Uterus (tissue), 2 donors: Measurements from ENCODE around the gene HSD11B1L.

Source experiments
- POLR2A ChIP-seq, 2 donors: fragments of 450-650 bp; IDR thresholded peaks; one replicate each; pipeline ENCODE4 v1.6.1; 2016; ENCODE audit warnings: antibody characterized with exemption in 2 of 2, mild to moderate bottlenecking in 1 of 2, moderate library complexity in 1 of 2
- TF ChIP-seq, protein P1 (sequence below), 4 experiments: fragments of 200-600 bp in 2 of 4; fragments of 450-650 bp in 2 of 4; sonication (generic) in 2 of 4; IDR thresholded peaks; one replicate each; pipeline ENCODE4 v1.5.1; 2016 to 2019; ENCODE audit warnings: antibody characterized with exemption in 4 of 4, mild to moderate bottlenecking in 2 of 4, moderate library complexity in 1 of 4

DNA sequence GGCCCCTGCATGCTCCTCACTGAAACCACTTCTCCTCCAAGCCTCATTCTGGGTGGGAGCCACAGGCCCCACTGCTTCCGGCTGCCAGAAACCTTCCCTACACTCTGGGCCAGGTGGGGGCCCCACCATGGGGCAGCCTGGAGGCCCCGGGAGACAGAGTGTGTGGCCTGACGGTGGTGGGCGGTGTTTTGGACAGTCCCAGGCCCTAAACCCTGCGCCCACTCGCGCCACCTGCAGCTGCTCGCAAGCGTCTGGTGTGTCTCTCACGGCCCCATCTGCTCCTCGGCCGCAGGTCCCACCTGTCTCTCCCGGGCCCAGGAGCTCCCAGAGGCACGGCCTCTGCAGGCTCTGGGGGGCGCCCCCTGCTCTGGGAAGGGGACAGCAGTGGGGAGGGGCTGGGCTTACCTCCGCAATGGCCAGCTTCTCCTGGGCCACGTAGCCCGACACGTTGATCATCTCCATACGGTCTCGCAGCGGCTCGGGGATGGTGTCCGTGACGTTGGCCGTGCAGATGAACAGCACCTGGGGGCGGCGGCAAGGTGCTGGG is 14.9 kb downstream of the HSD11B1L start:
- TF ChIP-seq, protein P1, sequence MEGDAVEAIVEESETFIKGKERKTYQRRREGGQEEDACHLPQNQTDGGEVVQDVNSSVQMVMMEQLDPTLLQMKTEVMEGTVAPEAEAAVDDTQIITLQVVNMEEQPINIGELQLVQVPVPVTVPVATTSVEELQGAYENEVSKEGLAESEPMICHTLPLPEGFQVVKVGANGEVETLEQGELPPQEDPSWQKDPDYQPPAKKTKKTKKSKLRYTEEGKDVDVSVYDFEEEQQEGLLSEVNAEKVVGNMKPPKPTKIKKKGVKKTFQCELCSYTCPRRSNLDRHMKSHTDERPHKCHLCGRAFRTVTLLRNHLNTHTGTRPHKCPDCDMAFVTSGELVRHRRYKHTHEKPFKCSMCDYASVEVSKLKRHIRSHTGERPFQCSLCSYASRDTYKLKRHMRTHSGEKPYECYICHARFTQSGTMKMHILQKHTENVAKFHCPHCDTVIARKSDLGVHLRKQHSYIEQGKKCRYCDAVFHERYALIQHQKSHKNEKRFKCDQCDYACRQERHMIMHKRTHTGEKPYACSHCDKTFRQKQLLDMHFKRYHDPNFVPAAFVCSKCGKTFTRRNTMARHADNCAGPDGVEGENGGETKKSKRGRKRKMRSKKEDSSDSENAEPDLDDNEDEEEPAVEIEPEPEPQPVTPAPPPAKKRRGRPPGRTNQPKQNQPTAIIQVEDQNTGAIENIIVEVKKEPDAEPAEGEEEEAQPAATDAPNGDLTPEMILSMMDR (IDR thresholded peaks at IDR 0.05), result no peak
- no peak for TF ChIP-seq POLR2A (IDR thresholded peaks at IDR 0.05)
